ENCODE results near the gene BMPR1B.

BMPR1B gene

DNA sequence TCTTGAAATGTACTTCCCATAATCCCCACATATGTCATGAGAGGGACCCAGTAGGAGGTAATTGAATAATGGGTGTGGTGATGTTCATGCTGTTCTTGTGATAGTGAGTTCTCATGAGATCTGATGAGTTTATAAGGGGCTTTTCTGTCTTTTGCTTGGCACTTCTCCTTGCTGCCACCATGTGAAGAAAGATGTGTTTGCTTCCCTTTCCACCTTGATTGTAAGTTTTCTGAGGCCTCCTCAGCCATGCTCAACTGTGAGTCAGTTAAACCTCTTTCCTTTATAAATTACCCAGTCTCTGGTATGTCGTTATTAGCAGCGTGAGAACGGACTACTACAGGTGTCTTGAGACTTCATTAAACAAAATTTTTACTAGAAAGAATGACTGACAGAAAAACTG, 323.2 kb downstream of the BMPR1B start:
- TF ChIP-seq POLR2A (IDR thresholded peaks at IDR 0.05; ENCODE audit: low read depth, low read length) (no peak), TAF1 (IDR thresholded peaks at IDR 0.05; ENCODE audit: borderline replicate concordance, low read depth, low read length) (no peak), POLR2AphosphoS5 (IDR thresholded peaks at IDR 0.05; ENCODE audit: low read depth, low read length) (no peak)
- no peak for FAIRE-seq
- no peak for DNase-seq (ENCODE audit: insufficient read length)

DNA sequence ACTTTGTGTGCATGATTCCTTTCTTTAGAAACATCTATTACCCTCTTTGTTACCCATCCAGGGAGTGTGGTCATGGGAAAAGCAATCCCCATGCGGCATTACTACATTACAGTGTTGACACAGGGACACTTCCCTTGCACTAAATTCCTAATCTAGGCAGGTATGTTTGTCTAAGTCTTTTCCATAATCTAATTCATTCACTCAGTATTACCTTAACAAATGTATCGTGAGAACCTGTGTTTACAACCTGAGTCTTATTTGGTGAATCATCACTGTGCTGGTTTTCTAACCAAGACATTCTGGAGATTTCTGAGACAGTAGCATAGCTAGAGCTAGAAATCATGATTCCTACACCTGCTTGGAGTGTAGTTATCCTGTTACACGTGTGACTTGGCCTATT, 326.8 kb downstream of the BMPR1B start:
- TF ChIP-seq POLR2A (IDR thresholded peaks at IDR 0.05; ENCODE audit: low read depth, low read length): no peak
- no peak for TF ChIP-seq TAF1 (IDR thresholded peaks at IDR 0.05; ENCODE audit: borderline replicate concordance, low read depth, low read length)
- no peak for TF ChIP-seq POLR2AphosphoS5 (IDR thresholded peaks at IDR 0.05; ENCODE audit: low read depth, low read length)
- DNase-seq (ENCODE audit: insufficient read length) (no peak), FAIRE-seq (no peak)

DNA sequence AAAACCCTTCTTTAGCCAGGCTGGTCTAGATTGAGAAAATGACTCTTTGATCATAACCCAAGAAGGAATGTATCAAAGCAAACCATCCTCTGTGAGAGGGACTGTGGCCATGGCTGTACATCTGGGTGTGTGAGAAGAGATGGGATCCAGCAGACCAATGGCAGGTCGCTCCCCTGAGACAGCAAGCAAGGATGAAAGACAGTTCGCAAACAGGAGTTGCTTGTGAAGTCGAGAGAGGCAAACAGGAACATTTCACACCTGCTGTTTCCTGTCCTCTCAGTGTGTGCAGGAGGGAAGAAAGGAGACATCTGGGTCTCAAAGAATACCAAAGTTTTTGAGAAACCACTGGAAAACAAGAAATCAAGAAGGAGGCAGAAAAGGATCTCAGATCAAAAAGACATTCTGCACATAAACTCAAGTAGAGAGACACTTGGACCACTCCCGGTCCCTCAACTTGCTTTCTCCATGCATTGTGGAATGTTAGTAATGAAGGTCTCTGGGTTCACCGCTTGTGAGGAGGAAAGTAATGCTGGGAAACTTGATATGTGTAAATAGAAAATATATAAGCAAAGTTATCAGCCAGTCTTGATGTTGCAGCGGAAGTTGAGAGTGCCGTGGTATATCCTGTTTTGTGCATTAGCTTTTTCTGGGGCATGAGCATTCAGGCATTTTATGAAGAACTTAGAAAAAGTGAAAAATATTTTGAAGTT, 327.5 kb downstream of the BMPR1B start:
- no peak for TF ChIP-seq POLR2A (IDR thresholded peaks at IDR 0.05; ENCODE audit: low read depth, low read length)
- no peak for TF ChIP-seq TAF1 (IDR thresholded peaks at IDR 0.05; ENCODE audit: borderline replicate concordance, low read depth, low read length)
- no peak for TF ChIP-seq POLR2AphosphoS5 (IDR thresholded peaks at IDR 0.05; ENCODE audit: low read depth, low read length)
- DNase-seq (ENCODE audit: insufficient read length) (no peak), FAIRE-seq (peak; percentile 5)

DNA sequence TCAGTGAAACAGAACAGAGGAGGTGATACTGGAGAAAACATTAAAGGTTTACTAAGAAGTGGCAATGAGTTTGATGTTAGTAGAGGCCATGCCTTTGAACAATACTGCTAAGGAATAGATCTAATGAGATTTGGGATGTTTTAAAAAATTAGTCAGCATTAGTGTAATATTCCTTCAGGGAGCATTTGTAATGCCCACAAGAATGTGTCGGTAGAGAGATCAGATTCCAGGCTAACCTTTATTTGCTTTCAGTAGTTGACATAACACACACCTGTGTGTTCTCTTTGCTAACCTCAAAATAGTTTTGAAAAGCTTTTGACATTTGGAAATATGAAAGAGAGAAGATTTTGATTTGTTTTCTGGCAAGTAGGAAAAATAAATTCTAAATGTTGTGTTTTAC, 328.8 kb downstream of the BMPR1B start:
- DNase-seq (ENCODE audit: insufficient read length): no peak
- FAIRE-seq: no peak

DNA sequence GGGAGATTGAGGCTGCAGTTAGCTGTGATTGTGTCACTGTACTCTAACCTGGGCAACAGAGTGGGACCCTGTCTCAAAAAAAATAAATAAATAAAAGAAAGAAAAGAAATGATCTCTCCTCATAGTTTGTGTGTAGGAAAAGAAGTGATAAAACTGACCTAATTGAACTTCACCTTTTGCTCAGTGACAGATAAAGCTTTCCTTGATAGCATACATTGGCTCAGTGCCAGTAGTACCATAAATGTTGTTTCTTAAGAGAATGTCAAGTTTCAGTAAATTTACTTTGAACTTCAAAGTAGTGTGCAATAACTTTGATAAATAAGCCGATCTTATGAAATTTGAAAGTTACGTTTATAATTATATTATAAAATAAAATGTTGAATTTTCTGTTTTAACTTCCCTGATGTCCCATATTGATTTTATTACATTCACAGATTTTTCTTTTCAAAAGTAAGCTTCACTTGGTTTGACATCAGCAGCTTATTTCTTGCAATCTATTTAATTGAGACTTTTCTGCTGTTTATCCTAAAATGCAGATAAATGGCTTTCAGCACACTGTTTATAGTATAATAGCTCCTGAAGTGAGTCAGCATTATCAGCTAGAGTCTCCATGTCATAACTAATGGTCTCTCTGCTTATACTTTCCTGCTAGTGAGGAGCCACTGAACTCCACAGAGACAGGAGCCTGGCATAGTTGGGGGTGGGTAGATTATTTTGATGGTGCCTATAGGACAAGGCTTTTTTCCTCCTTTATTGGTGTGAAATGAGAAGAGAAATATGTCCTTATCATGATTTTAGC, 330.1 kb downstream of the BMPR1B start:
- TF ChIP-seq POLR2AphosphoS5 (IDR thresholded peaks at IDR 0.05; ENCODE audit: low read depth, low read length) (no peak), TAF1 (IDR thresholded peaks at IDR 0.05; ENCODE audit: borderline replicate concordance, low read depth, low read length) (no peak), POLR2A (IDR thresholded peaks at IDR 0.05; ENCODE audit: low read depth, low read length) (no peak)
- DNase-seq (ENCODE audit: insufficient read length) (no peak), FAIRE-seq (no peak)

More for the DNA sequence above, 328.8 kb downstream of the BMPR1B start:
- TF ChIP-seq POLR2AphosphoS5 (IDR thresholded peaks at IDR 0.05; ENCODE audit: low read depth, low read length) (no peak), TAF1 (IDR thresholded peaks at IDR 0.05; ENCODE audit: borderline replicate concordance, low read depth, low read length) (no peak), POLR2A (IDR thresholded peaks at IDR 0.05; ENCODE audit: low read depth, low read length) (no peak)

DNA sequence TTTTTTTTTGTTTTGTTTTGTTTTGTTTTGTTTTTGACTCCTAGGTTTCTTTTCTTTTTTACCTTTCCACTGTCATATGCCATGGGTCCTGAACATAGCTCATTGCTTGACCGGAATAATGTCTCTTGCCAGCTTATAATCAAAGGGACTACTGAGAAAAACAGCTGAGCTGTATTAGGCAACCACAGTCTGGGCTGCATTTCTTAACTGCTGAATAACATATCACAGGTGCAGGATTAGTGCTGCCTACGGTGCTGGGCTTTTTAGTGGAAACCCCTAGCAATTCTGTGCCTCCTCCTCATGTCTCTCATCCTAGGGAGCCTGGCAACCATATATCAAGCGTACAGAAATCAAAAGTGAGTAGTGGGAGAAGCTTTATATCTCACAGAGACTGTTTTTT, 333.5 kb downstream of the BMPR1B start:
- DNase-seq (ENCODE audit: insufficient read length): no peak
- FAIRE-seq: no peak
- TF ChIP-seq POLR2AphosphoS5 (IDR thresholded peaks at IDR 0.05; ENCODE audit: low read depth, low read length): no peak
- no peak for TF ChIP-seq TAF1 (IDR thresholded peaks at IDR 0.05; ENCODE audit: borderline replicate concordance, low read depth, low read length)
- TF ChIP-seq POLR2A (IDR thresholded peaks at IDR 0.05; ENCODE audit: low read depth, low read length): no peak

DNA sequence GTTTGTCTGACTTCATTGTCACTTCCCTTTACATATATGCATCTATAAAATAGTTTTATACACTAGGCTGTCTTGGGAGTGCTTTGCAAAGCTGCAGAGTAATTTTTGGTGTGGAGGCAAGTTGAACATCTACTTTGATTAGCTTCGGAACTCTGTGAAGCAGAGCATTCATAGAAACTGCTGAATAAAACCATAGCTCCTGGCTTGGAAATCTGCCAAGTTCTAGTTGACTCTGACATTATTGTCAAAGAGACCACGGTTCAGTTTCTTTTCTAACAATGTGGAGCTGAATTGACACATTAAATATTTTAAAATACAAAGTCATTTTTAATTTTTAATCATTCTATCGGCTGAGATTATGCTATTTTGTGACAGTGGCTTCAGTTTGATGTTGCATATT, 335.0 kb downstream of the BMPR1B start:
- DNase-seq (ENCODE audit: insufficient read length): no peak
- FAIRE-seq: no peak
- TF ChIP-seq POLR2AphosphoS5 (IDR thresholded peaks at IDR 0.05; ENCODE audit: low read depth, low read length) (no peak), TAF1 (IDR thresholded peaks at IDR 0.05; ENCODE audit: borderline replicate concordance, low read depth, low read length) (no peak), POLR2A (IDR thresholded peaks at IDR 0.05; ENCODE audit: low read depth, low read length) (no peak)

DNA sequence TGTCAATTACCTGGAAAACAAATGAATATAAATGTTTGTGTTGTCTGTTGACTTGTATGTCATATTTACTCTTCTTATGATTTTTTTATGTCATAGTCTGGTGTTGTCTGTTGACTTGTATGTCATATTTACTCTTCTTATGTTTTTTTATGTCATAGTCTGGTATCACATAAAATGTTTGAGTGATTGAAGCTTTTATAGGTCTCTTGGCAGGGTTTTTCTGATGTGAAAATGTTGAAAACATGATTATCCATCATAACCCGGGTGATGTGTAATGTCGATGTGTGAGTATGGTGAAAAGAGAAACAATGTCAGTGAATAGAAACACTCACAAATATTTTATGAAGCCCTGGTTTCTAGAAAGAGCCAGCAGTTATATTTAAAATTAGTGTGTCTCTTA, 335.7 kb downstream of the BMPR1B start:
- no peak for FAIRE-seq
- no peak for DNase-seq (ENCODE audit: insufficient read length)
- TF ChIP-seq POLR2A (IDR thresholded peaks at IDR 0.05; ENCODE audit: low read depth, low read length) (no peak), POLR2AphosphoS5 (IDR thresholded peaks at IDR 0.05; ENCODE audit: low read depth, low read length) (no peak), TAF1 (IDR thresholded peaks at IDR 0.05; ENCODE audit: borderline replicate concordance, low read depth, low read length) (no peak)

DNA sequence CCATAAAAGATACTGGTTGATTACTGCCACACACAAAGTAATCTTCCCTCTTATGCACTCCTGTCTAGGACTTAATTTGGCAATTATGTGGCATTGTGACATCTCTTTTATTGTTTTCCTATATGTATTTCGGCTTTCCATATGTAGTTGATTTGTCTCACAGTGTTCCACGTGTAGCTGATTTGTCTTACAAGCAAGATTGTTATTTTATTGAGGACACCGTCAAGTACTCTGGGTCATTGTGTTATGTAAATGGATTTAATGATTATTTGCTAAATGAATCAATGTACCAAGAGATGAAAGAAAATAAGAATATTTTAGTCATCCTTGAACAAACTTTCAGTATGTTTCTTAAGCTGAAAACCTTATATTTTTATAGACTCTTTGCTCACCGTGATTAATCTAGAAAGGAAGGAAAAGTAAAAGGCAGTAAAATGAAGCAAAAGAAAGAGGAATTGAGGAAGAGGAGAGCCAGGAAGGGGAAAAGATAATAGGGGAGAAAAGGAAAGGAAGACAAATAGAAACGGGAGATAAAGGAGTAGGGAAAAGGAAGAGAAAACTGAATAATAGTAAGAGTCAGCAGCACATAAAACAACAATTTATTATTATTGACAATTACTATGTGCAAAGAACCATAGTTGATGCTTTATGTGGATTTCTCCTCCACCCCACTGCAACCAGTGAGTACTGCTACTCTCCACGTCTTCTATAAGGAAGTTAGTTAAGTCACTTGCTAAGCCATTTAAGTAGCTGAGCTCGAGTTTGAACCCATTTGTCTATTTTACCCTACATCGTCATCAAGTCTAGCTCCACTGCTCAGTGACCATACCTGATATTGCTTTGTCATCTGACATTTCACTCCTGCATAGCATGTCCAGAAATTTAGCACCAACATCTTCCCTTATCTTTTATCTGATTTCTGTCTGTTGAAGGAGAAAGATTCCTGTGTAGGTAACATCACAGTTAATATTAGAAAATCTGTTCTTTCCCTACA, 336.5 kb downstream of the BMPR1B start:
- DNase-seq (ENCODE audit: insufficient read length) (no peak), FAIRE-seq (no peak)

DNA sequence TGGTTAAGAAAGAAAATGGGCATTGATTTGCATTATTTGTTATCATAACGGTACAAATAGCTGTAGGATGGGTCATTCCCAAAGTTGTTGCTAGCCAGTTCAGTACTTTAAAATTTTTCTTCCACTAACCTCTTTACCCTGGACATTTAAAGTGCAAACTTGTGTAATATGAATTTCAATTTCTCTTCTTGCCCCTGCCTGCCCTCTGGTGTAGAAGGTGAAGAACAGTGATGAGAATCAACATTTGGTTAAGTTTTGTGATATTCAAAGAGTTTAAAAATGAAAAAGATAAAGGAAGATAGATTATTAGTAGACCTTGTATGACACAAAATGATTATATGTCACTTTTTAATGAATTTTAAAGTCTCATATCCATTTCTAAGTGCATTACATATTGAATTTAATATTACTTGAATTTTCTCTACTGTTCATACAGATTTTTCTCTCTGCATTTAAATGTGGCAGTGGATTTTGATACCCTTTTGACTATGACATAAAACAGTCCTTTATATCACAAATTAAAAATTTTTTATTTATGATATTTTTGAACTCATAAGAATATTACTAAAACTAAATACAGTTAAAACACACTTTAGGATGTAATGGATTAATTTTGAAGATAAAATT, 337.7 kb downstream of the BMPR1B start:
- no peak for DNase-seq (ENCODE audit: insufficient read length)
- TF ChIP-seq POLR2AphosphoS5 (IDR thresholded peaks at IDR 0.05; ENCODE audit: low read depth, low read length): no peak
- TF ChIP-seq TAF1 (IDR thresholded peaks at IDR 0.05; ENCODE audit: borderline replicate concordance, low read depth, low read length): no peak
- no peak for TF ChIP-seq POLR2A (IDR thresholded peaks at IDR 0.05; ENCODE audit: low read depth, low read length)
- FAIRE-seq: no peak

More for the DNA sequence above, 336.5 kb downstream of the BMPR1B start:
- no peak for TF ChIP-seq POLR2AphosphoS5 (IDR thresholded peaks at IDR 0.05; ENCODE audit: low read depth, low read length)
- no peak for TF ChIP-seq TAF1 (IDR thresholded peaks at IDR 0.05; ENCODE audit: borderline replicate concordance, low read depth, low read length)
- TF ChIP-seq POLR2A (IDR thresholded peaks at IDR 0.05; ENCODE audit: low read depth, low read length): no peak

Data from GM12892 (cell line).